Activated B cell treated with CpG ODN at 0.5 μM for 24 hours (primary cell): ENCODE data around the gene ACSS3. TPM values are rescaled to one million over a fixed set of nuclear protein-coding genes. Genes with fewer than 3 reads are reported as not detected.

ENCODE experiments used
- ATAC-seq: fragments of 200-7000 bp; cut with Tn5 transposase; one replicate; pipeline ENCODE4 v1.10.0; 2021; ENCODE audit warnings: low read depth, mild to moderate bottlenecking, moderate library complexity
- CTCF ChIA-PET: fragments of 350-600 bp; sonication (Branson Sonifier 250); formaldehyde crosslinking; loops from one replicate; lab custom pipeline; 2021; ENCODE audit warnings: antibody characterized with exemption; lab: Charles Lee
- POLR2A ChIA-PET: fragments of 350-600 bp; sonication (Branson Sonifier 250); formaldehyde crosslinking; loops from one replicate; lab custom pipeline; 2021; ENCODE audit warnings: antibody characterized with exemption; lab: Charles Lee
- DNase-seq: peaks from one replicate; pipeline ENCODE4 v3.0.0; 2022
- H3K27ac Mint-ChIP-seq: one replicate; pipeline ENCODE4 v1.8.0; 2020; ENCODE audit warnings: mixed read lengths
- H3K27me3 Mint-ChIP-seq: one replicate; pipeline ENCODE4 v1.8.0; 2021; ENCODE audit warnings: mixed read lengths
- H3K36me3 Mint-ChIP-seq: one replicate; pipeline ENCODE4 v1.8.0; 2021; ENCODE audit warnings: low read depth, mixed read lengths
- H3K4me1 Mint-ChIP-seq: one replicate; pipeline ENCODE4 v1.8.0; 2021; ENCODE audit warnings: mixed read lengths
- H3K4me3 Mint-ChIP-seq: one replicate; pipeline ENCODE4 v1.8.0; 2020; ENCODE audit warnings: mild to moderate bottlenecking, mixed read lengths
- H3K9me3 Mint-ChIP-seq: one replicate; pipeline ENCODE4 v1.8.0; 2020; ENCODE audit warnings: mixed read lengths
- intact Hi-C: fragments of 100-400 bp; cut with micrococcal nuclease; formaldehyde crosslinking; loops from one replicate; pipeline ENCODE4 v1.15.1; 2024
- total RNA-seq: library from RNA; stranded (reverse); gene quantifications from 2 replicates; pipeline ENCODE4 v1.2.3, GENCODE V29; 2022
- TF ChIP-seq, protein P1 (sequence below): fragments of 200-600 bp; IDR thresholded peaks from one replicate; pipeline ENCODE4 v1.8.0; 2022; ENCODE audit warnings: antibody characterized with exemption, mild to moderate bottlenecking

ACSS3 gene
- total RNA-seq, 1 donor from 2014 or later = not detected

DNA sequence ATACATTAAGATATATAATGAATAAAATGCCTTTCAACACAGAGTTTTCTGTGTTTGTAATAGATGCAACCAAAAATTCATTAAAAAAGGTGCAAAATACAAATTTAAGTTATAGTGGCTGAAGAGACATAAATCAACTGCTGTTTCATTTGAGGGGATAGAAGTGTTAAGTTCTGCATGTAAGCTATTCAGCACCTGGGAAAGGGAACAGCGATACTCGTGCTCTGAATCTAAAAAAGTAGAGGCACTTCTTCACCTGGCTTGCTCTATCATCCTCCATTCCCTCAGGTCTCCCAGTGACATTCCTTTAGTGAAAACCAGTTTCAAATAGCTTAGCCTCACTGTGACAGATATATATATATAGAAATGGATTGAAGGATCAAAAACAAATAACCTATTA lies 222.6 kb downstream of the ACSS3 start:
- intact Hi-C loops = no loop called here
- ChIA-PET POLR2A (no interaction called here), CTCF (no interaction called here)
- H3K27ac Mint-ChIP-seq = no peak overlapping the region
- H3K36me3 Mint-ChIP-seq = no peaks in the 10 kb centered on the region
- DNase-seq = no peak
- TF ChIP-seq, protein P1, sequence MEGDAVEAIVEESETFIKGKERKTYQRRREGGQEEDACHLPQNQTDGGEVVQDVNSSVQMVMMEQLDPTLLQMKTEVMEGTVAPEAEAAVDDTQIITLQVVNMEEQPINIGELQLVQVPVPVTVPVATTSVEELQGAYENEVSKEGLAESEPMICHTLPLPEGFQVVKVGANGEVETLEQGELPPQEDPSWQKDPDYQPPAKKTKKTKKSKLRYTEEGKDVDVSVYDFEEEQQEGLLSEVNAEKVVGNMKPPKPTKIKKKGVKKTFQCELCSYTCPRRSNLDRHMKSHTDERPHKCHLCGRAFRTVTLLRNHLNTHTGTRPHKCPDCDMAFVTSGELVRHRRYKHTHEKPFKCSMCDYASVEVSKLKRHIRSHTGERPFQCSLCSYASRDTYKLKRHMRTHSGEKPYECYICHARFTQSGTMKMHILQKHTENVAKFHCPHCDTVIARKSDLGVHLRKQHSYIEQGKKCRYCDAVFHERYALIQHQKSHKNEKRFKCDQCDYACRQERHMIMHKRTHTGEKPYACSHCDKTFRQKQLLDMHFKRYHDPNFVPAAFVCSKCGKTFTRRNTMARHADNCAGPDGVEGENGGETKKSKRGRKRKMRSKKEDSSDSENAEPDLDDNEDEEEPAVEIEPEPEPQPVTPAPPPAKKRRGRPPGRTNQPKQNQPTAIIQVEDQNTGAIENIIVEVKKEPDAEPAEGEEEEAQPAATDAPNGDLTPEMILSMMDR = no peak
- H3K4me1 Mint-ChIP-seq = no peaks in the 10 kb centered on the region
- H3K4me3 Mint-ChIP-seq = no peak overlapping the region
- no peaks in the 10 kb centered on the region for H3K27me3 Mint-ChIP-seq
- no peak for ATAC-seq
- no peaks in the 10 kb centered on the region for H3K9me3 Mint-ChIP-seq

GRCh38 chr12:81303935-81304334 lies 226.1 kb downstream of the ACSS3 start:
- TF ChIP-seq, protein P1 = no peak
- no peaks in the 10 kb centered on the region for H3K27me3 Mint-ChIP-seq
- DNase-seq (no peak), ATAC-seq (no peak)
- intact Hi-C loops = no loop called here
- ChIA-PET CTCF (no interaction called here), POLR2A (no interaction called here)
- no peaks in the 10 kb centered on the region for H3K9me3 Mint-ChIP-seq
- no peak overlapping the region for H3K4me3 Mint-ChIP-seq
- no peaks in the 10 kb centered on the region for H3K4me1 Mint-ChIP-seq
- H3K27ac Mint-ChIP-seq = no peak overlapping the region
- H3K36me3 Mint-ChIP-seq = no peaks in the 10 kb centered on the region

Other genes with a start within 250 kb of the ACSS3 start
- not detected in 2 replicates for gene LIN7A, start 140.1 kb upstream of the ACSS3 start, total RNA-seq